Endodermal cell (in vitro differentiated cells): Measurements from ENCODE around the gene CLCN4. TPM values are rescaled to one million over a fixed set of nuclear protein-coding genes. Genes with fewer than 3 reads are reported as not detected.

Experiments
- DNase-seq: peaks from one replicate; pipeline ENCODE4 v3.0.0-alpha.2; 2017
- H3K27ac ChIP-seq: 2 replicates; pipeline ENCODE4 v1.5.1; 2013; ENCODE audit warnings: mild to moderate bottlenecking, low read depth, low read length, moderate library complexity
- H3K27me3 ChIP-seq: 2 replicates; pipeline ENCODE4 v1.6.1; 2013; ENCODE audit warnings: mild to moderate bottlenecking, low read length, moderate library complexity; ENCODE audit not compliant: insufficient read depth, control insufficient read depth, poor library complexity, severe bottlenecking
- H3K36me3 ChIP-seq: 2 replicates; pipeline ENCODE4 v1.7.0; 2013; ENCODE audit warnings: mild to moderate bottlenecking, low read length, moderate library complexity; ENCODE audit not compliant: control insufficient read depth, insufficient read depth
- H3K4me1 ChIP-seq: one replicate; pipeline ENCODE4 v1.7.0; 2013; ENCODE audit warnings: low read length; ENCODE audit not compliant: control insufficient read depth, insufficient read depth
- H3K4me3 ChIP-seq: 2 replicates; pipeline ENCODE4 v1.5.1; 2013; ENCODE audit warnings: mild to moderate bottlenecking, low read length, moderate library complexity
- H3K9ac ChIP-seq: 2 replicates; pipeline ENCODE4 v1.6.1; 2013; ENCODE audit warnings: mild to moderate bottlenecking, low read length, moderate library complexity; ENCODE audit not compliant: poor library complexity, severe bottlenecking; ENCODE audit errors: extremely low read depth
- H3K9me3 ChIP-seq: 2 replicates; pipeline ENCODE4 v1.6.1; 2013; ENCODE audit warnings: mild to moderate bottlenecking, low read length, moderate library complexity; ENCODE audit not compliant: control insufficient read depth
- H3K27ac Mint-ChIP-seq: 2 replicates; pipeline ENCODE4 v1.8.0; 2020; ENCODE audit warnings: mixed read lengths
- H3K27me3 Mint-ChIP-seq: 2 replicates; pipeline ENCODE4 v1.8.0; 2021; ENCODE audit warnings: mild to moderate bottlenecking, mixed read lengths; ENCODE audit not compliant: insufficient read depth
- H3K36me3 Mint-ChIP-seq: 2 replicates; pipeline ENCODE4 v1.8.0; 2020; ENCODE audit warnings: low read depth, mixed read lengths
- H3K4me1 Mint-ChIP-seq: 2 replicates; pipeline ENCODE4 v1.8.0; 2020; ENCODE audit warnings: mixed read lengths
- H3K4me3 Mint-ChIP-seq: 2 replicates; pipeline ENCODE4 v1.8.0; 2020; ENCODE audit warnings: mild to moderate bottlenecking, moderate library complexity, mixed read lengths
- H3K9me3 Mint-ChIP-seq: 2 replicates; pipeline ENCODE4 v1.8.0; 2020; ENCODE audit warnings: mild to moderate bottlenecking, mixed read lengths
- WGBS, 2 experiments: methylation state at CpG; one replicate each; pipeline versions ENCODE4 v1.1.5 to v1.1.7; 2013; ENCODE audit warnings: missing lambda C conversion rate in 2 of 2, mixed read lengths in 1 of 2; ENCODE audit not compliant: insufficient coverage in 1 of 2, insufficient read length in 1 of 2; 5-methylcytosine and 5-hydroxymethylcytosine counted together
- total RNA-seq, 2 donors: library from RNA; stranded (reverse); fragmentation: NEBNext Ultra II Directional in 1 of 2; extraction: Animal tissue kit (Norgen Biotek cat#: 25700) in 1 of 2; gene quantifications; 2 replicates in 1 of 2; 3 replicates in 1 of 2; pipeline ENCODE4 v1.2.1, GENCODE V29; 2021
- TF ChIP-seq, protein P1 (sequence below): fragments of 200-600 bp; sonication (generic); conservative IDR thresholded peaks from 2 replicates; pipeline ENCODE4 v1.5.0; 2021; ENCODE audit warnings: antibody characterized with exemption, mild to moderate bottlenecking

Gene CLCN4
- total RNA-seq, 2 donors from 2014 or later, result 3.7 to 4.4 TPM

DNA sequence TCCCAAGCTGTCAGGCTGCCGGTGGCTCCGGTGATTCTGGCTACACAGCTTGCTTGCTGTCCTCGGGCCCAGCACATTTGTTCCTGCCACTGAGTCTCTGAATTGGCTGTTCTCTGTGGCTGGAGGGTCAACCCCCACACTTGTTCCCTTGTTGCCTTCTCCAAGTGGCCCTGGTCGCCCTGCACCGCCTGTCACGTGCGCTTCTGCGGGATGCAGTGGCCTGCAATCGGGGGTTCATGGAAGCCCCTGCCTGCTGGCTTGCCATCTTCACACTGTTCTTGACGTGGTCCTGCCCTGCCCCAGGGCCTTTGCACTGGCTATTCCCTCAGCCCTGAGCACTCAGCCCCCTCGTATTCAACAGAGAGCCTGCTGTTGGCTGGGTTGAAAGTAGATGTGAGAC is 8.1 kb downstream of the CLCN4 start:
- Mint-ChIP-seq H3K4me3 (no peak overlapping the region), H3K9me3 (peaks cover 75% of the 10 kb centered on the region), H3K36me3 (no peaks in the 10 kb centered on the region), H3K27ac (no peak overlapping the region), H3K4me1 (peaks cover 9% of the 10 kb centered on the region), H3K27me3 (peaks cover 2% of the 10 kb centered on the region)
- Histone ChIP-seq H3K4me3 (no peak overlapping the region), H3K27me3 (no peaks in the 10 kb centered on the region), H3K4me1 (no peaks in the 10 kb centered on the region), H3K27ac (no peak overlapping the region), H3K36me3 (no peaks in the 10 kb centered on the region), H3K9ac (no peak overlapping the region), H3K9me3 (no peaks in the 10 kb centered on the region)
- TF ChIP-seq, protein P1, sequence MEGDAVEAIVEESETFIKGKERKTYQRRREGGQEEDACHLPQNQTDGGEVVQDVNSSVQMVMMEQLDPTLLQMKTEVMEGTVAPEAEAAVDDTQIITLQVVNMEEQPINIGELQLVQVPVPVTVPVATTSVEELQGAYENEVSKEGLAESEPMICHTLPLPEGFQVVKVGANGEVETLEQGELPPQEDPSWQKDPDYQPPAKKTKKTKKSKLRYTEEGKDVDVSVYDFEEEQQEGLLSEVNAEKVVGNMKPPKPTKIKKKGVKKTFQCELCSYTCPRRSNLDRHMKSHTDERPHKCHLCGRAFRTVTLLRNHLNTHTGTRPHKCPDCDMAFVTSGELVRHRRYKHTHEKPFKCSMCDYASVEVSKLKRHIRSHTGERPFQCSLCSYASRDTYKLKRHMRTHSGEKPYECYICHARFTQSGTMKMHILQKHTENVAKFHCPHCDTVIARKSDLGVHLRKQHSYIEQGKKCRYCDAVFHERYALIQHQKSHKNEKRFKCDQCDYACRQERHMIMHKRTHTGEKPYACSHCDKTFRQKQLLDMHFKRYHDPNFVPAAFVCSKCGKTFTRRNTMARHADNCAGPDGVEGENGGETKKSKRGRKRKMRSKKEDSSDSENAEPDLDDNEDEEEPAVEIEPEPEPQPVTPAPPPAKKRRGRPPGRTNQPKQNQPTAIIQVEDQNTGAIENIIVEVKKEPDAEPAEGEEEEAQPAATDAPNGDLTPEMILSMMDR, result no peak
- no peak for DNase-seq
- 97% methylated on average over 10 of the region's 11 CpGs; no CpG with 5 or more reads in 1 of the 2 experiments for WGBS, 2 experiments

DNA sequence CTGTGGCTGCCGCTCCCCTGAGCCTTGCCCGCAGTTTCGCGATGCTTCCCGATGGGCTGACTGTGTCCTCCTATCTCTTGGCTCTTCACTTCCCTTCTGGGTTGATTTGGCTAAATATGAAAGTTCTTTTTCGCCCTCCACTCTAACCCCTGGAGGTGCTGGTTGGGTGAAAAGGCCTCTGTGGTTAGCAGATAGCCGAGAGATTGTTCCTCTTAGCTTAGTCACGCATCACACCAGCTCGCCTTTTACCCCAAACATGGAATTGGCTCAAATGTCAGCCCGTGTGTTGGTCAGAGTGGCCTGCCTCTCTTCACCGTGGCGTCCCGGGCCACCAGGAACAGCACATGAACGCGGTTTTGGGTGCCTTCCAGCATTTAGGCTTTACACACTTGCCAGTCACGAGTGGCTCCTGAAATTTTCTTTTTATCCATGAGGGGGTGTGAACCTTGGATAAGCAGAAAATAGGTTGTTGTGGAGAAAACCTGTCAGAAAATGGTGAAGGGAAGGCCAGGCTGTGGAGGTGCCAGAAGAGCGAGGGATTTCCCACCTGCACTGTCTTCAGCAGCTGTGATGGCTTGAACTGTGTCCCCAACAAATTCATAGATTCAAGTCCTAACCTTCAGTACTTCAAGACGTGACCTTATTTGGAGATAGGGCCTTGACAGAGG is 8.9 kb downstream of the CLCN4 start:
- DNase-seq, result no peak
- Histone ChIP-seq H3K4me1 (no peaks in the 10 kb centered on the region), H3K27ac (no peak overlapping the region), H3K27me3 (no peaks in the 10 kb centered on the region), H3K36me3 (no peaks in the 10 kb centered on the region), H3K9ac (no peak overlapping the region), H3K9me3 (no peaks in the 10 kb centered on the region), H3K4me3 (no peak overlapping the region)
- Mint-ChIP-seq H3K9me3 (peaks cover 73% of the 10 kb centered on the region), H3K4me1 (peaks cover under 1% of the 10 kb centered on the region), H3K4me3 (no peak overlapping the region), H3K27ac (no peak overlapping the region), H3K27me3 (no peaks in the 10 kb centered on the region), H3K36me3 (no peaks in the 10 kb centered on the region)
- TF ChIP-seq, protein P1, result no peak
- 93 to 97% methylated on average over 7 to 16 of the region's 18 CpGs for WGBS, 2 experiments

DNA sequence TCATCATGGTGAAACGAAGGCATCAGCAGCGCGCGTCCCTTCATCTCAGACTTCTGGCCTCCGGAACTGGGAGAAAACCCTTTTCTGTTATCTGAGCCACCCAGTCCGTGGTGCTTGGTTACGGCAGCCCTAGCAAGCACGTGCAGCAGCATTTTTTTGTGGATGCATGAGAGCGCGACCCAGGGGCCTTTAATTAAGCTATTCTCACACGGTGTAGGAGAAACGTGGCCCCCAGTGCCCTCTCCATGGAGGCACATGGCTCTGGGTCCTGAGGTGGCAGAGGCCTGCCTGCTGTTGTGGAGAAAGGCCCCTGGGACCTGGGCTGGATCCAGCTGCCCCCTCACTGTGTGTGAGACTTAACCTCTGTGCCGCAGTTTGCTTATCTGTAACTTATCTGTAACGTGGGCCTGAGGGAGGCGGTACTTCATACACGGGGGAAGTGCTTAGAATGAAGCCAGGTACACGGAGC is 9.5 kb downstream of the CLCN4 start:
- no peaks in the 10 kb centered on the region for H3K27me3 ChIP-seq
- H3K9ac ChIP-seq, result no peak overlapping the region
- Mint-ChIP-seq H3K4me1 (no peaks in the 10 kb centered on the region), H3K27ac (no peak overlapping the region), H3K27me3 (no peaks in the 10 kb centered on the region), H3K36me3 (no peaks in the 10 kb centered on the region), H3K9me3 (peaks cover 74% of the 10 kb centered on the region), H3K4me3 (no peak overlapping the region)
- 92 to 97% methylated on average over 5 to 17 of the region's 17 CpGs for WGBS, 2 experiments
- TF ChIP-seq, protein P1, result no peak
- DNase-seq, result no peak
- no peaks in the 10 kb centered on the region for H3K9me3 ChIP-seq
- no peaks in the 10 kb centered on the region for H3K4me1 ChIP-seq
- H3K36me3 ChIP-seq, result no peaks in the 10 kb centered on the region
- no peak overlapping the region for H3K4me3 ChIP-seq
- H3K27ac ChIP-seq, result no peak overlapping the region
